ENCODE measurements around the gene CHST10.

DNA sequence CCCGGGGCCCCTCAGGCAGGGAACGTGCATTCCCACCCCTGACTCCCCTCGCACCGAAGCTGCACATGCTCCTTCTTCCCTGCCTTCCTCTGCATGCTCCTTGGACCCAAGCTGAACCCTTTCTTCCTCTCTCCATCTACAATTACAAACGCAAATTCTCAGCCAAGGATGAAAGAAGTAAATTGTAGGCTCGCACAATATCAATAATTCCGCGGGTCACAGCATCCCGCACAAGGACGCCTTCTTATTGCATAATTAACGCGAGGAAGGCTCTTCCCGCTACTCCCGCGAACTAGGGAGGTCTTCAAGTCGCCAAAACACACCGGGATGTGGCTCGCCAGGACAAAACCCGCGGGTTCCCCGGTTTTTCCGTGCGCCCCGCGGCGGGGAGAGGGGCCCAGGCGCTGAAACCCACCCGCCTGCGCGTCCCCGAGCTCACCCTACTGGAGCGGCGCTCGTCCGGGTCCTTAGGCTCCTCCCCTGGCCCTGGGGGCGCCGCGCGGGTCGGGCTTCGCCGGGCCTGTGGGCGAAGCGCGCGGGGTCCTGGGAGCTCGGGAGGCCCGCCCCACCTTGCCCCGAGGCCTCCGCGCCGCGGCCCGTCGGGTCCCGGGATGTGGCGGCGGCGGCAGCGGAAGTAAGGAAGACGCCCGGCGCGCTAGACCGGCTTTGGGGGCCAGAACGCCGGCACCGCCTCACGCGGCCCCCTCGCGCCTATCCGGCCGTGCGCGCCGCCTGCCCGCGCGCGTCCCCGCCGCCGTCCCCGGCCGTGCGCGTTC lies at the start of gene CHST10:
- no peak for TF ChIP-seq CTCF (IDR thresholded peaks at IDR 0.05)
- no peak for TF ChIP-seq POLR2A (IDR thresholded peaks at IDR 0.05)

Measured in stomach (tissue), 4 donors.